Right lobe of liver (tissue), 4 donors: Measurements from ENCODE around the gene NKAIN4.

Source experiments
- POLR2A ChIP-seq: fragments of 450-650 bp; IDR thresholded peaks from one replicate; pipeline ENCODE4 v1.6.1; 2017; ENCODE audit warnings: antibody characterized with exemption, mild to moderate bottlenecking
- TF ChIP-seq, protein P1 (sequence below), 4 donors: fragments of 200-600 bp in 3 of 4; fragments of 450-650 bp in 1 of 4; IDR thresholded peaks; one replicate each; pipeline versions ENCODE4 v1.5.1 to v1.8.0; 2016 to 2022; ENCODE audit warnings: antibody characterized with exemption in 4 of 4, mild to moderate bottlenecking in 2 of 4
- donor health status: DM: no; HTN: no; CAD: no.
- donor health status: DM: no; HTN: no; CAD: no.
- donor health status: DM: no; HTN: yes; CAD: no.

DNA sequence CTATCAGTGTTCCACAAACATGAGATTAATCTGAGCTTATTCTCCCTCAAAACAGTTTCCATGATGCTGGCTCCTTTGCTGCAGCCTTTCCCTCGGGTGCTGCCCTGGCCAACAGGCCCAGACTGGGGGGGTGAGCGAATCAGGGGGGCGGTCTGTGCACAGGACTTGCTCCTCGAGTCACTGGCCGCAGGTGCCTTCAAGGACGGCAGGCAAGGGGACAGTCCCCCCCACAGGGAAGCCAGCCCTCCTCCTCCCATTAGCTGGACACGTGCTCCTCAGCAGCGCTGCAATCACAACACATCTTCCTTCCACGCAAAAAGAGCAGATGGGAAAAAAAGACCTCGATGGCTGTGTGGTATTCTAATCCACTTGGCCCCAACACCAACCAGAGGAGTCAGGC, 48.4 kb downstream of the NKAIN4 start:
- TF ChIP-seq, protein P1, sequence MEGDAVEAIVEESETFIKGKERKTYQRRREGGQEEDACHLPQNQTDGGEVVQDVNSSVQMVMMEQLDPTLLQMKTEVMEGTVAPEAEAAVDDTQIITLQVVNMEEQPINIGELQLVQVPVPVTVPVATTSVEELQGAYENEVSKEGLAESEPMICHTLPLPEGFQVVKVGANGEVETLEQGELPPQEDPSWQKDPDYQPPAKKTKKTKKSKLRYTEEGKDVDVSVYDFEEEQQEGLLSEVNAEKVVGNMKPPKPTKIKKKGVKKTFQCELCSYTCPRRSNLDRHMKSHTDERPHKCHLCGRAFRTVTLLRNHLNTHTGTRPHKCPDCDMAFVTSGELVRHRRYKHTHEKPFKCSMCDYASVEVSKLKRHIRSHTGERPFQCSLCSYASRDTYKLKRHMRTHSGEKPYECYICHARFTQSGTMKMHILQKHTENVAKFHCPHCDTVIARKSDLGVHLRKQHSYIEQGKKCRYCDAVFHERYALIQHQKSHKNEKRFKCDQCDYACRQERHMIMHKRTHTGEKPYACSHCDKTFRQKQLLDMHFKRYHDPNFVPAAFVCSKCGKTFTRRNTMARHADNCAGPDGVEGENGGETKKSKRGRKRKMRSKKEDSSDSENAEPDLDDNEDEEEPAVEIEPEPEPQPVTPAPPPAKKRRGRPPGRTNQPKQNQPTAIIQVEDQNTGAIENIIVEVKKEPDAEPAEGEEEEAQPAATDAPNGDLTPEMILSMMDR (IDR thresholded peaks at IDR 0.05) = no peak
- TF ChIP-seq POLR2A = no peak
